AG08396 (cell line): ENCODE measurements around the gene RXYLT1.
"Not testable (repeated sequence)": the region's sequence is repeated elsewhere in the genome, so short reads cannot be mapped to it uniquely, and the experiment has no call there.

ENCODE experiments used
- DNase-seq: peaks from one replicate; pipeline ENCODE4 v3.0.0; 2012; ENCODE audit warnings: low spot score, mixed read lengths

The RXYLT1 gene

GRCh38 chr12:63802012-63802608 lies 22.4 kb downstream of the RXYLT1 start:
- peak; percentile 20 for DNase-seq

GRCh38 chr12:63804746-63805145 lies 25.0 kb downstream of the RXYLT1 start:
- no peak for DNase-seq

GRCh38 chr12:63805704-63806672 lies 26.3 kb downstream of the RXYLT1 start:
- DNase-seq = no peak

- no peak for DNase-seq
These were observed 28.9 kb downstream of the RXYLT1 start for GRCh38 chr12:63808631-63809030.

GRCh38 chr12:63809566-63809965 lies 29.9 kb downstream of the RXYLT1 start:
- no peak for DNase-seq

GRCh38 chr12:63811334-63811733 lies 31.6 kb downstream of the RXYLT1 start:
- DNase-seq = no peak

- DNase-seq = no peak
These were observed 32.0 kb downstream of the RXYLT1 start for GRCh38 chr12:63811755-63812154.

- DNase-seq = no peak
These were observed 34.5 kb downstream of the RXYLT1 start for GRCh38 chr12:63814146-63814772.

GRCh38 chr12:63815482-63815852 lies 35.8 kb downstream of the RXYLT1 start:
- no peak for DNase-seq

- no peak for DNase-seq
These were observed 36.3 kb downstream of the RXYLT1 start for GRCh38 chr12:63816031-63816430.

GRCh38 chr12:63820427-63820826 lies 40.7 kb downstream of the RXYLT1 start:
- DNase-seq = no peak

- DNase-seq = peak; percentile 16
These were observed 42.1 kb downstream of the RXYLT1 start for GRCh38 chr12:63821781-63822251.

GRCh38 chr12:63822352-63822751 lies 42.6 kb downstream of the RXYLT1 start:
- DNase-seq = peak; percentile 15

GRCh38 chr12:63823040-63823439 lies 43.3 kb downstream of the RXYLT1 start:
- no peak for DNase-seq

GRCh38 chr12:63826006-63826585 lies 46.4 kb downstream of the RXYLT1 start:
- DNase-seq = peak; percentile 55

- DNase-seq = no peak
These were observed 49.2 kb downstream of the RXYLT1 start for GRCh38 chr12:63828867-63829266.

- no peak for DNase-seq
These were observed 56.3 kb downstream of the RXYLT1 start for GRCh38 chr12:63836046-63836445.

- DNase-seq = no peak
These were observed 57.2 kb downstream of the RXYLT1 start for GRCh38 chr12:63836936-63837335.

- DNase-seq = no peak
These were observed 58.7 kb downstream of the RXYLT1 start for GRCh38 chr12:63838411-63838810.

GRCh38 chr12:63841011-63841410 lies 61.3 kb downstream of the RXYLT1 start:
- no peak for DNase-seq

GRCh38 chr12:63841571-63841970 lies 61.9 kb downstream of the RXYLT1 start:
- no peak for DNase-seq

- DNase-seq = not testable (repeated sequence)
These were observed 63.0 kb downstream of the RXYLT1 start for GRCh38 chr12:63842750-63843149.
